Bronchial epithelial cell (primary cell): ENCODE measurements around the gene PMS1. TPM values are rescaled to one million over a fixed set of nuclear protein-coding genes. Genes with fewer than 3 reads are reported as not detected.

Experiments
- DNase-seq: peaks from one replicate; pipeline ENCODE4 v3.0.0-alpha.2; 2010; ENCODE audit warnings: low read depth
- FAIRE-seq: peaks from 2 replicates; lab custom pipeline; 2011; peaks lifted over from hg19 to GRCh38; lab: Jason Lieb, UNC
- H3K27me3 ChIP-seq: 2 replicates; pipeline ENCODE4 v1.5.1; 2011; ENCODE audit warnings: low read length; ENCODE audit not compliant: control insufficient read depth, insufficient read depth
- H3K36me3 ChIP-seq: 2 replicates; pipeline ENCODE4 v1.5.1; 2011; ENCODE audit warnings: low read length; ENCODE audit not compliant: control insufficient read depth, insufficient read depth
- H3K4me3 ChIP-seq: 2 replicates; pipeline ENCODE4 v1.5.1; 2011; ENCODE audit warnings: mild to moderate bottlenecking, low read depth, low read length, control low read depth
- CTCF ChIP-seq: IDR thresholded peaks from 2 replicates; pipeline ENCODE4 v1.5.1; 2011; ENCODE audit warnings: mild to moderate bottlenecking, moderate library complexity, low read length, control low read depth, inconsistent platforms; ENCODE audit not compliant: insufficient read depth, severe bottlenecking
- total RNA-seq: library from RNA; depleted of rRNA; stranded (reverse); fragments of >200 nt; gene quantifications from 2 replicates; pipeline ENCODE4 v1.2.1, GENCODE V29; 2014

The PMS1 gene
- total RNA-seq, 1 donor from 2014 or later: 22.6 TPM

DNA sequence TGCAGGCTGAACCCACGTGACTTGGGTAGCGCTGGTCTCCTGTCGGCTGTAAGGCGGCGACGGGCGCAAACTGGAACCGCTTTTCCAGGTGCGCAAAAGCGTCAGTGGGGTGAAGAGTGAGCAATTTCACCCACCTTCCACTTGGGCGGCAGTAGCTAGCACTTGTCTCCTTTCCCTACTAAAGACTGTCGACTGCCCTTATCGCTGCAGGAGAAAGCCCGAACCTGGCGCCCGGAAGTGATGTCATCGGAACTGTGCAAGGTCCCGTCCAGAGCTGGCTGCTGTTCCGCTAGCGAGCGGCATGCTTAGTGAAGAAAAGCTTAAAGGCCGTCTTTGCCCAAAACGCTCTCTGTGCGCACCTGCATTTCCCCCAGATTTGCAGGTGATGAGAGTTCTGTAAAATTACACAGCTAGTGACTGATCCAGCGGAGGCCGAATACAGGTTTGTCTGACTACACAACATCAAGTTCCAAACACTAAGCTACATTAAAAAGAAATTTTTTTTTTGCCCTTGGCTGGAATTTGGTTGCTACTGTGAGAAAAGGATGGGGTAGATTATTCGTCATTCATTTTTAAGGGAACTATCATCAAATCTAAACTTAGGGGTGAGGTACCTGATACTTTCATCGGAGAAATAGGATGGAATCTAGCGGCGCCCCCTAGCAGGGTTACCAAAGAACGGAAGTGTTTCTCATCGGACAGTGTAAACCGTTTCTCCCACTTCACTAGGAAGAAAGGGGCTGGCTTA lies 21.5 kb upstream of the PMS1 start, which contains the start of gene OSGEPL1:
Gene OSGEPL1, minus strand, starts transcription at position 242 of the 748 bp plus-strand sequence. CDS start 1,152 bp downstream, outside the sequence.
- FAIRE-seq: no peak
- Histone ChIP-seq H3K4me3 (peak within 1 kb of the TSS; percentile 43), H3K36me3 (no peaks in the 10 kb centered on the region), H3K27me3 (no peaks in the 10 kb centered on the region)
- TF ChIP-seq CTCF: peak; percentile 57
- peak; percentile 87 for DNase-seq

DNA sequence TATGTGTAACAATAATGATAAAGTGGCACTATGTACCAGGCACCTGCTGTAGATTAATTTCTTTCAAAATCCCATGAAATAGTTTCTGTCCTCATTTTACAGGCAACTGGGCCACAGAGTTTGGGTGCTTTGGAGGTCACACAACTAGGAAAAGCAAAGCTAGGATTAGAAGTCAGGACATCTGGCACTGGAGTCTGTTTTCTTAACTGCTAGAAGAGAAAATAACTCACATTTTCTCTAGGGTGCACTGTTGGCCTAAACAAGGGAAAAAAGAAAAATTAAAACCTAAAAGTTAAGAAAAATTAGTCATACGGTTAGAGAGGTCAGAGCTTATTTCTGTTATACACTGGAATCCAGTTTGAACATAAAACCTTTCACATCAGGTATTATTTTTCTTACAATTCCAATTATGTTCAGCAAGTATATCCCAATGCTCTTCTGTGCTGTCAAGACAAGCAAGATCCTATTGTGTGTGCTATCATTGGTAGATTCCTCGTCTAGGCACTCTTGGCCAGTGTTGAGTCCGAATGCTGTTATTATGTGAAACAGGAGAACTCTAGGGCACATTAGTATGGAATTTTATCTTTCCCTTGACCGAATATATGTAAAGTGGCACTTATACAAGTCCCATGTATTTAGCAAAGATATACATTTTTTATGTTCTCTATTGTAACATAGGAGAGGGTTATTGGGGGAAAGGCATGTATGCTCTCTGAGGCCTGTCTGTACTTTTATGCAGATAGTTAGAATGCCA lies 20.2 kb upstream of the PMS1 start:
- FAIRE-seq: no peak

DNA sequence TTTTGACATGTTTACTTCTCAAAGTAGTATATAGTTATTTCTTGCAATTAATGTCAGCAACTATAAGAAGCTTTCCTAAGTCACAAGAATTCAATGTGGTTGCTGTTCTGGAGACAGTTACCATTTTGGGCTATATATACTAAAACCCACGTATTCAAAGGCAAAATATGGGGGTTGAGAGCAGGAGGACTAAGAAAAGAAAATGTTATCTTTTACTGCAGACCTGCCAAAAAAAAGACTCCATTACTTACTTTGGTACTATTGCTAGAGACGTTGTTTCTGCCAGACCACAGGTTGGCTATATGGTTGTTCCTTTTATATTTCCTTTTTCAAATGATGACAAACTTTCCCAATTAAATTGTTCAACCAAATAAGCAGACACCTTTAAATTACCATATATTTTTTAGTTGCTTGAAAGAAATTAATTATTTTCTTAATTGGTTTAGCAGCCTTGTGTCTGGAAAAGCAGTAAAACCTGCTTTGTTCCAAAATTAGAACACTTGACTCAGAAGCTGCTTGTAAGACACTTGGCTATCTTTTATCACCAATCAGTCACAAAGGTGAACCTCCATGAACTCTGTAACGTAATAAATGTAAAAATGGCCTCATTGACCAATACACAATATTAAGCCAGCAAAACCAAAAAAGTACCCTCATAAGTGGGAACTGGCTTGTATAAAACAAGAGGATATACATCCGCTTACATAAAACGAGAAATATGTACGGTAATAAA lies 13.5 kb upstream of the PMS1 start:
- H3K36me3 ChIP-seq: peaks cover 6% of the 10 kb centered on the region
- no peak for TF ChIP-seq CTCF

More for the DNA sequence above, 20.2 kb upstream of the PMS1 start:
- H3K27me3 ChIP-seq: no peaks in the 10 kb centered on the region
- H3K36me3 ChIP-seq: no peaks in the 10 kb centered on the region
- no peak for DNase-seq
- H3K4me3 ChIP-seq: no peak overlapping the region
- TF ChIP-seq CTCF: no peak

DNA sequence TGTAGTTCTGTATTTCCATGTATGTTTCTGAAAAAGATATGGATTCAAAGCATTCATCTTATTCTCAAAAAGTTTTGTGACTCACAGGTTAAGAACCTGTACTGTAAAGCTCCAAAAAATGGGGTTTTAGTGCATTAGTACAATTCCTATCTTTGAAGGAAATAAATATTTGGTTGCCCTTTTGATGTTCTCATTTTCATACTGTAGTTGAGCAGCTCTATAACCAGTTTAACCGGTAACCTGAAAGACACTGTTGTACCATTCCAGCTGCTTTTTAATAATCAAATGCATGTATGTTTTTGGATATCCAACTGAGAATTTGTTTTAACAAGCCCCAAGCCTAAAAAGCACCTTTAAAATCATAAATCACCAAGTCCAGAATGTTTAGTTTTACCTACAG lies 12.0 kb upstream of the PMS1 start:
- FAIRE-seq: no peak
- Histone ChIP-seq H3K36me3 (peaks cover 8% of the 10 kb centered on the region), H3K4me3 (no peak overlapping the region), H3K27me3 (no peaks in the 10 kb centered on the region)
- DNase-seq: no peak
- no peak for TF ChIP-seq CTCF

More for the DNA sequence above, 13.5 kb upstream of the PMS1 start:
- Histone ChIP-seq H3K4me3 (no peak overlapping the region), H3K27me3 (no peaks in the 10 kb centered on the region)
- DNase-seq (no peak), FAIRE-seq (no peak)

DNA sequence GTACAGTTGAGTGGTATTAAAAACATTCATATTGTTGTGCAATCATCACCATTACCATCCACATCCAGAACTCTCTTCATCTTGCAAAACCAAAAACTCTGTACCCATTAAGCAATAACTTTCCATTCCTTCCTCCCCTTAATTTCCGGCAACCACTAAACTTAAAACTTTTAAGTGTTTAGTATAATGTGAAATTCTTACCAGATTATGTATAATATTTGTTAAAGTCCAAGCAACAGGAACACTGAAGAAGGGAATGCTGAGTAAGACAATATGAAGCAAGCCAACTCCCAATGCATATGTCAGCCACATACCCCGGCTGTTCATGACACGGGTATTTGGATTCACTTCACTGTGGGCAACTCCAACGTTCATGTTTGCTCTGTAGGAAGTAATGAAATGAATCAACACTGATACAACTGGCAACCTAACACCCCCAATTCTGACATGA lies 2.0 kb upstream of the PMS1 start:
- Histone ChIP-seq H3K4me3 (no peak overlapping the region), H3K27me3 (no peaks in the 10 kb centered on the region), H3K36me3 (peaks cover 9% of the 10 kb centered on the region)
- FAIRE-seq: no peak
- TF ChIP-seq CTCF: no peak
- DNase-seq: peak; percentile 13
